Measurements from ENCODE around the gene SPG7. TPM values are rescaled to one million over a fixed set of nuclear protein-coding genes. Genes with fewer than 3 reads are reported as not detected.
"Not testable (repeated sequence)": the region's sequence is repeated elsewhere in the genome, so short reads cannot be mapped to it uniquely, and the experiment has no call there.

Gene SPG7
- total and polyA plus RNA-seq, 4 donors = 34.5 to 102 (median 49.5) TPM

DNA sequence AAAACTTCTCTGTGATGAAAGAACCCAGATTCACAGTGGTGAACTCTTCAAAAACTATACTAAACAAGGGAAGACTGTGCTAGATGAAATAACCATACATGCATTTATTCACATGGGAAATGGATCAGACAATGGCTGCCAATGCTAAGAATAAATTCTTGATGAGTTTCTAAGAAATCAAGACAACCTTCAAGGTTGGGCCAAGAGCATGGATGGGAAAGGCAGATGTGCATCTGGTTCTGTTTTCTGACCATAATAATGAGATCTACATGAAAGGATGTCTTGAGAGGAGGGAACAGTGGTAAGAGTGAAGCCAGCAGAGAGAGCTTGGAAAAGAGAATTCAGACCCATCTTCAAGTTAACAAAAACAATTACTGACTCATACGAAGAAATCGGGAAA is 49.2 kb upstream of the SPG7 start:
- H3K4me1 ChIP-seq (ENCODE audit: control insufficient read depth in 4 of 4, insufficient read depth in 4 of 4, low read length in 3 of 4) = peaks cover 5 to 13% (median 6%) of the 10 kb centered on the region in 4 donors
- 94% methylated on average over 2 of the region's 2 CpGs for WGBS

DNA sequence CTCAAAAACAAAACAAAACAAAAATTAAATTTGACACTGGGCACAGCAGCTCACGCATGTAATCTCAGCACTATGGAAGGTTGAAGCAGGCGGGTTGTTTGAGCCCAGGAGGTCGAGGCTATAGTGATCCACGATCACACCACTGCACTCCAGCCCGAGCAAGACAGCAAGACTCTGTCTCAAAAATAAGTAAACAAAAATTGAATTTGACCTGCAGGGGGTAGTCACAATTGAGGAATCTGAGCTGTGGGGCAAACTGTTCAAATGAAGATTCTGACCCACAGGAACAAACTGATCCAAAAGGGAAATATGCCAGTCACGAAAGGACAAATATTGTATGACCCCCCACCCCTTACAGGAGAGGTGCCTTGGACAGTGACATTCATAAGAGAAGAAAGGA is 47.6 kb upstream of the SPG7 start:
- Histone ChIP-seq H3K36me3 (ENCODE audit: control insufficient read depth in 4 of 4, insufficient read depth in 3 of 4, low read depth in 1 of 4, low read length in 3 of 4) (no peaks in the 10 kb centered on the region), H3K9me3 (ENCODE audit: control insufficient read depth in 4 of 4, low read length in 3 of 4) (no peaks in the 10 kb centered on the region), H3K9ac (ENCODE audit: low read depth in 1 of 2, low read length in 2 of 2) (no peak overlapping the region), H3K4me1 (ENCODE audit: control insufficient read depth in 4 of 4, insufficient read depth in 4 of 4, low read length in 3 of 4) (peaks cover 2 to 8% (median 5%) of the 10 kb centered on the region in 4 donors), H3K27me3 (ENCODE audit: control insufficient read depth in 4 of 4, insufficient read depth in 4 of 4, low read length in 3 of 4) (no peaks in the 10 kb centered on the region), H3K27ac (ENCODE audit: low read depth in 1 of 2, low read length in 2 of 2) (no peak overlapping the region), H3K4me3 (ENCODE audit: low read depth in 1 of 3, low read length in 3 of 3) (no peak overlapping the region)
- TF ChIP-seq, protein P1, sequence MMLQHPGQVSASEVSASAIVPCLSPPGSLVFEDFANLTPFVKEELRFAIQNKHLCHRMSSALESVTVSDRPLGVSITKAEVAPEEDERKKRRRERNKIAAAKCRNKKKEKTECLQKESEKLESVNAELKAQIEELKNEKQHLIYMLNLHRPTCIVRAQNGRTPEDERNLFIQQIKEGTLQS (IDR thresholded peaks at IDR 0.05) = no peak
- no peak for TF ChIP-seq EGR1 (IDR thresholded peaks at IDR 0.05; ENCODE audit: low read depth in 2 of 2)
- no peak for TF ChIP-seq YY1 (IDR thresholded peaks at IDR 0.05)
- TF ChIP-seq HNF4A (conservative IDR thresholded peaks at IDR 0.05) = no peak
- TF ChIP-seq SP1 (IDR thresholded peaks at IDR 0.05) = no peak
- 88% methylated on average over 6 of the region's 6 CpGs for WGBS
- no peak for DNase-seq (ENCODE audit: low spot score)

More for the DNA sequence above, 49.2 kb upstream of the SPG7 start:
- H3K9ac ChIP-seq (ENCODE audit: low read depth in 1 of 2, low read length in 2 of 2) = no peak overlapping the region
- no peaks in the 10 kb centered on the region for H3K9me3 ChIP-seq (ENCODE audit: control insufficient read depth in 4 of 4, low read length in 3 of 4)
- H3K27me3 ChIP-seq (ENCODE audit: control insufficient read depth in 4 of 4, insufficient read depth in 4 of 4, low read length in 3 of 4) = no peaks in the 10 kb centered on the region
- no peak for DNase-seq (ENCODE audit: low spot score)
- no peaks in the 10 kb centered on the region for H3K36me3 ChIP-seq (ENCODE audit: control insufficient read depth in 4 of 4, insufficient read depth in 3 of 4, low read depth in 1 of 4, low read length in 3 of 4)
- H3K27ac ChIP-seq (ENCODE audit: low read depth in 1 of 2, low read length in 2 of 2) = no peak overlapping the region
- TF ChIP-seq, protein P1 (IDR thresholded peaks at IDR 0.05) = no peak
- TF ChIP-seq NR2F2 (IDR thresholded peaks at IDR 0.05) = no peak
- TF ChIP-seq EGR1 (IDR thresholded peaks at IDR 0.05; ENCODE audit: low read depth in 2 of 2) = no peak
- TF ChIP-seq YY1 (IDR thresholded peaks at IDR 0.05) = no peak
- no peak for TF ChIP-seq SP1 (IDR thresholded peaks at IDR 0.05)
- no peak overlapping the region for H3K4me3 ChIP-seq (ENCODE audit: low read depth in 1 of 3, low read length in 3 of 3)

DNA sequence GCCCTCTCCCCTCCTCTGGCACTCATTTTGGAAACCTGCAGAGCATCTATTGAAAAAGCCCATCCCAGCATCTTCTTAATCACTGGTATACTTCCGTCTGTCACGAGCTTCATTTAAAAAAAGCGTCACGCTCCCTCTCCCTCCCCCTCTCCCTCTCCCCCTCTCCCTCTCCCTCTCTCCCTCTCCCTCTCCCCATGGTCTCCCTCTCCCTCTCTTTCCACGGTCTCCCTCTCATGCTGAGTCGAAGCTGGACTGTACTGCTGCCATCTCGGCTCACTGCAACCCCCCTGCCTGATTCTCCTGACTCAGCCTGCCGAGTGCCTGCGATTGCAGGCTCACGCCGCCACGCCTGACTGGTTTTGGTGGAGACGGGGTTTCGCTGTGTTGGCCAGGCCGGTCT is 46.3 kb upstream of the SPG7 start:
- H3K36me3 ChIP-seq (ENCODE audit: control insufficient read depth in 4 of 4, insufficient read depth in 3 of 4, low read depth in 1 of 4, low read length in 3 of 4); H3K4me1 ChIP-seq (ENCODE audit: control insufficient read depth in 4 of 4, insufficient read depth in 4 of 4, low read length in 3 of 4); H3K9ac ChIP-seq (ENCODE audit: low read depth in 1 of 2, low read length in 2 of 2); H3K27ac ChIP-seq (ENCODE audit: low read depth in 1 of 2, low read length in 2 of 2); DNase-seq (ENCODE audit: low spot score); H3K27me3 ChIP-seq (ENCODE audit: control insufficient read depth in 4 of 4, insufficient read depth in 4 of 4, low read length in 3 of 4); H3K9me3 ChIP-seq (ENCODE audit: control insufficient read depth in 4 of 4, low read length in 3 of 4); H3K4me3 ChIP-seq (ENCODE audit: low read depth in 1 of 3, low read length in 3 of 3): not testable (repeated sequence)
- 92% methylated on average over 15 of the region's 15 CpGs for WGBS

DNA sequence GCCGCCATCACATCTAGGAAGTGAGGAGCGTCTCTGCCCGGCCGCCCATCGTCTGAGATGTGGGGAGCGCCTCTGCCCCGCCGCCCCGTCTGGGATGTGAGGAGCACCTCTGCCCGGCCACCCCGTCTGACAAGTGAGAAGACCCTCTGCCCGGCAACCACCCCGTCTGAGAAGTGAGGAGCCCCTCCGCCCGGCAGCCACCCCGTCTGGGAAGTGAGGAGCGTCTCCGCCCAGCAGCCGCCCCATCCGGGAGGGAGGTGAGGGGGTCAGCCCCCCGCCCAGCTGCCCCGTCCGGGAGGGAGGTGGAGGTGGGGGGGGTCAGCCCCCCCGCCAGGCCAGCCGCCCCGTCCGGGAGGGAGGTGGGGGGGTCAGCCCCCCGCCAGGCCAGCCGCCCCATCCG is 45.6 kb upstream of the SPG7 start:
- WGBS = 94% methylated on average over 28 of the region's 30 CpGs
- not testable (repeated sequence) for H3K4me3 ChIP-seq (ENCODE audit: low read depth in 1 of 3, low read length in 3 of 3); DNase-seq (ENCODE audit: low spot score); H3K27me3 ChIP-seq (ENCODE audit: control insufficient read depth in 4 of 4, insufficient read depth in 4 of 4, low read length in 3 of 4); H3K27ac ChIP-seq (ENCODE audit: low read depth in 1 of 2, low read length in 2 of 2); H3K9me3 ChIP-seq (ENCODE audit: control insufficient read depth in 4 of 4, low read length in 3 of 4); H3K9ac ChIP-seq (ENCODE audit: low read depth in 1 of 2, low read length in 2 of 2); H3K36me3 ChIP-seq (ENCODE audit: control insufficient read depth in 4 of 4, insufficient read depth in 3 of 4, low read depth in 1 of 4, low read length in 3 of 4)
- H3K4me1 ChIP-seq (ENCODE audit: control insufficient read depth in 4 of 4, insufficient read depth in 4 of 4, low read length in 3 of 4) = peaks cover 2 to 12% (median 4%) of the 10 kb centered on the region in 4 donors

DNA sequence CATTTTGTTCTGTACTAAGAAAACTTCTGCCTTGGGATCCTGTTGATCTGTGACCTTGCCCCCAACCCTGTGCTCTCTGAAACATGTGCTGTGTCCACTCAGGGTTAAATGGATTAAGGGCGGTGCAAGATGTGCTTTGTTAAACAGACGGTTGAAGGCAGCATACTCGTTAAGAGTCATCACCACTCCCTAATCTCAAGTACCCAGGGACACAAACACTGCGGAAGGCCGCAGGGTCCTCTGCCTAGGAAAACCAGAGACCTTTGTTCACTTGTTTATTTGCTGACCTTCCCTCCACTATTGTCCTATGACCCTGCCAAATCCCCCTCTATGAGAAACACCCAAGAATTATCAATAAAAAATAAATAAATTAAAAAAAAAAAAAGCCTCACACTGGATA is 44.9 kb upstream of the SPG7 start:
- not testable (repeated sequence) for H3K27ac ChIP-seq (ENCODE audit: low read depth in 1 of 2, low read length in 2 of 2); H3K36me3 ChIP-seq (ENCODE audit: control insufficient read depth in 4 of 4, insufficient read depth in 3 of 4, low read depth in 1 of 4, low read length in 3 of 4); DNase-seq (ENCODE audit: low spot score); H3K9me3 ChIP-seq (ENCODE audit: control insufficient read depth in 4 of 4, low read length in 3 of 4); H3K9ac ChIP-seq (ENCODE audit: low read depth in 1 of 2, low read length in 2 of 2); H3K27me3 ChIP-seq (ENCODE audit: control insufficient read depth in 4 of 4, insufficient read depth in 4 of 4, low read length in 3 of 4); H3K4me3 ChIP-seq (ENCODE audit: low read depth in 1 of 3, low read length in 3 of 3)
- WGBS = 38% methylated on average over 5 of the region's 5 CpGs
- H3K4me1 ChIP-seq (ENCODE audit: control insufficient read depth in 4 of 4, insufficient read depth in 4 of 4, low read length in 3 of 4) = peaks cover 0 to 15% (median 4%) of the 10 kb centered on the region in 4 donors
